ENCODE data around the gene WNK3. TPM values are rescaled to one million over a fixed set of nuclear protein-coding genes. Genes with fewer than 3 reads are reported as not detected.
"Not testable (repeated sequence)": the region's sequence is repeated elsewhere in the genome, so short reads cannot be mapped to it uniquely, and the experiment has no call there.

Gene WNK3
- total RNA-seq = not detected

DNA sequence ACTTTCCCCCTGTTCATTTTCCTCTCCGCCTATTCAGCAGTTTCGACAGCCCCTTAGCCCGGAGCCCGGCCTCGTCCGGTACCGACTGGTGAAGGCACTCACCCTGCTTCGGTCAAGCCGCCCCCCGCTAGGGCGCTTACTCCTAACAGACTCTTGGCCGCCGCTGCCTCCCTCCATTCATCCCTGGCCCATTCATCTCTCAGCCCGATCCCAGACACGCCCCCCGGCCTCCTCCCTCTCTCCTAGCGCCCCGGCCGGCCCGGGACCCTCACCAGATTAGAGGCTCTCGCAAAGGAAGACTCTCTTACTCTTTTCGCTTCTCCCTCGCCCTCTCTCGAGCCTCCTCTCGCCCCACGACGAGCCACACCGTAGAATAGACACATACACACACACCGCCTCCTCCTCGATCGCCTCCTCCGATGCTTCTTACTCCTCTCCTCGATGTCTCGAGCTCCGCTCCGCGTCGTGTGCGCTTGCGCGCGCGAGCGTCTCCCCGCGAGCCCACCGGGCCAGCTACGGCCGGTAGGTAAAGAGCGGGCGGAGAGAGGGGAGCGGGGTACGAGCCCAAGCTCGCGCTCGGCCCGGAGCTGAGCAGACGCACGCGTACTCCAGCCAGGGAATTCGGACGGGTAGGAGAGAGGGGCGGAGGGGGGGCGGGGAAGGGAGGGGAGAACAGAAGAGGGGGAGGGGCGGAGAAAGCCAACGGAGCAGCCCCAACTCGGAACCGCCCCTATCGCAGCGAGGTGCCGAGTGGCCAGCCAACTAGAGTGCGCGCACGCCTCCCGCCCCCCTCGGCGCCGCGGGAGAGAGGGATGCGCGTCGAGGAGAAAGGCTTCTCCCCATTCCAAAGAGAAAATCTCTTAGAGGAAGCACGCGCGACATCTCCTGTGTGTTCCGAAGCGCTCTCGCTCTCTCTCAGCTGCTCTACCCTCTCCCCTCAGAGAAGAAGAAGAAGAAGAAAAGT lies at the start of gene WNK3:
Gene WNK3 (minus strand): TSS at position 633 of the 964 bp plus-strand sequence.
- DNase-seq = peak; percentile 2

DNA sequence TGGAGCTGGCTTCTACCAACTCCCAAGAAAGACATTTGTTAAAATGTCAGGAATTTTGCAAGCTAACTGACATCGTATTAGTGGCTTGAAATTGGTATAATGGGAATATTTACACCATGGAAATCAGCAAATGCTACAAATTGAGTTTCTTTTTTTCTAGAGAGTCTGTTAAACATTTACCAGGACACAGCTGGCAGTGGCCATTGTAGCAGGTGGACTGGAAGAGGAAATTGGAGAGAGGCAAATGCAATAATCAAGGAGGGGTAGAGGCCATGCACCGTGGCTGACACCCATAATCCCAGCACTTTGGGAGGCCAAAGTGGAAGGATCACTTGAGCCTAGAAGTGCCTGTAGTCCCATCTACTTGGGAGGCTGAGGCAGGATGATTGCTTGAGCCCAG lies 49.4 kb upstream of the WNK3 start:
- no peak for DNase-seq

DNA sequence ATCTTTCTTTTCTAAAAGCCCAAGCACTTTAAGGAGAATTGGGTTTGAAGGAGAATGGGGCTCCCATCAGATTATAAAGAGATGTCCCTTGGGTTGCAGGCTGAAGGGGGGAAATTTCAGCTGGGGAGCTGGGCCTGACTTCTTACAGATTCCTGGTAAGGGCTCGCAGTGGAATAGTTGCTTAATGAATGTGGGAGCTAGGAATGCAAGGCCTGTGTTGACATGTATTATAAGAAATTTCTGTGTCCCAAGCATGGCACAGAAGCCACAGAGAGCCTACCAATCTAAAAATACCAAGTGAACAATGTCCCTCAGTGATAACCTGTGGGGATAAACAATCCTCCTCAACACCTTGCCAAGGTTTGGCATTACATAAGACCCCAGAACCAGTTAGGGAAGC lies 39.3 kb upstream of the WNK3 start:
- no peak for DNase-seq

DNA sequence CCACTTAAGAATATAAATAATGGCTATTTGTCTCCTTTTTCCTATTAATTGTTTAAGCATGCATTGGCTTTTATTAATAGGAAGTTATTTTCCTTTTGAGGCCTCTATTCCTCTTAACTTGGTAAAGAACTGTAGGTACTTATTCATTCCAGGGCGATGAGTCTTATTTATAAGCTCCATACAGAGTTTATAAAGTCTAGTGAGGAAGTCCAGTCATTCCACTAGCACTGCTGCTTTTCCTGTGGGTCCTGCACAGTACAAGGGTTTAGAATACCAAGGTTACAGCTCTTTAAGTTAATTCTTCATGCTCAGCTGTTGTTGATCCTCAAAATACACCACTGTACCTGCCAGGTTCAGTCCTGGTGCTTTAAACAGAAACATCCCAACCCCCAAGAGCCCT lies 28.5 kb upstream of the WNK3 start:
- no peak for DNase-seq

DNA sequence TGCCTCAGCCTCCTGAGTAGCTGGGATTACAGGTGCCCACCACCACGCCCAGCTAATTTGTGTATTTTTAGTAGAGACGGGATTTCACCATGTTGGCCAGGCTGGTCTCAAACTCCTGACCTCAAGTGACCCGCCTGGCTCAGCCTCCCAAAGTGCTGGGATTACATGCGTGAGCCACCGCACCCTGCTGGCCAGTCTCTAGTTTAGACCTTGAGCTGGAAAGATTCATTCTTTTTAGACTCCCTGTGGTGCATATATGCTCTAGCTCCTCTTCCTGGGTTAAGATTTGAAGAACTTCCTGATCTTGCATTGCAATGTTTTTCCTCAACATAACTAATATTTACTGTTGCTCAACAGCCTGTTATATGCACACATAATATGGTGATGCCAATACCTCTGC lies 26.8 kb upstream of the WNK3 start:
- not testable (repeated sequence) for DNase-seq

DNA sequence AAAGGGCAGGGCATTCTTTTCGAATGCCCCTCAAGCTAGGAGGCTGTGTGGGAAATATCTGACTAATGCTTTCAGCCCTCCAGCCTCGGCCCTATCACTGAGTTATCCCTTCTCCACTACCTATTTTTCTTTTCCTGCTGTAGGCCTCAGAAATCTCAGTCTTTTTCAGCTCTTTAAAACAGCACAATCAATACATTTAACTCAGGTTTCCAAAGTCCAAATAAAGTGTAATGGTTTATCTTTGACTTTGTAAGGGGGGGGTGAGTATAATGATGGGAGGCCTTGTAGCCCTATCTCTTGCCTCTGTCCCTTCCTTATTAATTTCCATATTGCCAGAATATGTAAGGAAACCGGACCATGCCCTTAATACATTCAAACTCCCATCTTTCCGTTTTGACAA lies 1.6 kb upstream of the WNK3 start:
- DNase-seq = no peak

DNA sequence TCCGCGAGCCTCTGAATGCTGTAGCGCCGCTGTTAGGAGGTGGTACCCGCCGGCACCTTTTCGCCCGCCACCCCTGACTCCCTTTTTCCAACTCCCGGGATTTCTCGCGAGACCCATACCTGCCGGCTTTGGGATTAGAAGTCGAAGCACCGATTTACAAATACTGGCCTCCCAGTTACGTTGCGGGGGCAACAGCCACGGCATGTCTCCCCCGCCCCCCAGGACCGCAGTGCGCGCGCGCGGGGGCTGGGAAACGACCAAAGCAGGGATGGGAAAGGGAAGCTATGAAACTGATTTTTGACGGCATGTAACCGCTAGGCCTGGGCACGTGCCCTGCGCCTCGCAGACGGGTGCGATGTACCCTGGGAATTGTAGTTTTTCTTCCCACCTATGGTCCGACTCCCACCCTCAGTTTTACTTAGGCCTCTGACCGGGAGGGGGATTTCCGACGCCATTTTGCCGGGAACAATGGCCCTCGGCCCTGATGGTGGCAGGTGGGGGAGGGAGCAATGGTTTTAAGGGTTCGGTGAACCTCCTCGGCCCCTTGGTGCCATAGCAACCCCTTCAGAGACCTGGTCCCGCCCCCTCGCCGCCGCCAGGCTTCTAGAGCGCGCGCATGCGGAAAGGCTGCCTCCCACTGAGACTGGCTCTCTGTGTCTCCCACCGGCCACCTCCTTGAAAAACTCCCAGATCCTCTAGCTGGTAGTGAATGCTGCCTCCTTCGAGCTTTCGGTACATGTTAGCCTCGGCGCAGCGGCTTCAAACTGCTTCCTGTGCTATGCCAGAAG lies 772 bp upstream of the WNK3 start:
- no peak for DNase-seq

DNA sequence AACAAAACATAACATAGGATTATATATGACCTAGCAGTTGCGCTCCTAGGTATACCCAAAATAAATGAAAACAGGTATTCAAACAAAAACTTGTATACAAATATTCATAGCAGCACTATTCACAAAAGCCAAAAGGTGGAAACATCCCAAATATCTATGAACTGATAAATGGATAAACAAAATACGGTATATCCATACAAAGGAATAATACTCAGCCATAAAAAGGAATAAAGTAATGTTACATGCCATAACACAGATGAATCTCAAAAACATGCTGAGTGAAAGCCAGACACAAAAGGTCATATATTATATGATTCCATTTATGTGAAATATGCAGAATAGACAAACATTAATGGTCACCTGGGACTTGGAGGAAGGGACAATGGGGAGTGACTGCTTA lies 5.2 kb downstream of the WNK3 start:
- DNase-seq = no peak

DNA sequence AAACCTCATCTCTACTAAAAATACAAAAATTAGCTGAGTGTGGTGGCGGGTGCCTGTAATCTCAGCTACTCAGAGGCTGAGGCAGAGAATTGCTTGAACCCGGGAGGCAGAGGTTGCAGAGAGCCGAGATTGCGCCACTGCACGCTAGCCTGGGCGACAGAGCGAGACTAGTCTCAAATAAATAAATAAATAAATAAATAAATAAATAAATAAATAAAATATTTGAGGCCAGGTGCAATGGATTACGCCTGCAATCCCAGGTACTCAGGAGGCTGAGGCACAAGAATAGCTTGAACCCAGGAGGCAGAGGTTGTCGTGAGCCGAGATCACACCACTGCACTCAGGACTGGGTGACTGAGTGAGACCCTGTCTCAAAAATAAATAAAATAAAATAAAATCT lies 20.5 kb downstream of the WNK3 start:
- DNase-seq = not testable (repeated sequence)

DNA sequence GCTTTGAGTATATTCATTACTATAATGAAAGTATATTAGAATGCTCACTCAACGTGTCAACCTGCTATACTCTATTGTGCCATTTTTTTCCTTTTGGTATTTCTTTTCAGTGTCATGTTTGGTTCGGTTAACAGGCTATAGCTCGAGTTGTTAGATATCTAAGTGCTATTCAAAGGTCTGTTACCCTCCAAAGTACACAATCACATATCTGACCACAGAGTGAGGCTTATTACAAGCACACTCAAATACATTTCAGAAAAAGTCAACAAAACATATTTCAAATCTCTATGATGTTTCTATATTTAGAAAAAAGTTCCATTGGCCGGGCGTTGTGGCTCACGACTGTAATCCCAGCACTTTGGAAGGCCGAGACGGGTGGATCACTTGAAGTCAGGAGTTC lies 32.8 kb downstream of the WNK3 start:
- no peak for DNase-seq

DNA sequence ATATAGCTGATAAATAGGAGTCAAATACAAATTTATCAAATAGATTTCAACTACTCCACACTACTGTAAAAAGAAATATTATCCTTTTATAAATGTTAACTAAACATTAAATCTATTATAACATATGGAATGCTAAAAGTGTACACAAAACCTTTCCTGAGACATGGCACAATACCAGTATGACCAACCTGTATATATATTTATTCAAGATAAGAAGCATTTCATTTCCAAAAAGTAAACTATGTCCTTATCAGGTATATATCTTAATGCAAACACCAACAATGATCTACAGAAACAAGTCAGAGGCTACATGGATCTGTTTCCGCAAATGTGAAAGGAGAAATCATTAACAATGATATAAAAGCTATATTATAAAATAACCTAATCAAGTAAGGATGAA lies 37.8 kb downstream of the WNK3 start:
- DNase-seq = no peak

DNA sequence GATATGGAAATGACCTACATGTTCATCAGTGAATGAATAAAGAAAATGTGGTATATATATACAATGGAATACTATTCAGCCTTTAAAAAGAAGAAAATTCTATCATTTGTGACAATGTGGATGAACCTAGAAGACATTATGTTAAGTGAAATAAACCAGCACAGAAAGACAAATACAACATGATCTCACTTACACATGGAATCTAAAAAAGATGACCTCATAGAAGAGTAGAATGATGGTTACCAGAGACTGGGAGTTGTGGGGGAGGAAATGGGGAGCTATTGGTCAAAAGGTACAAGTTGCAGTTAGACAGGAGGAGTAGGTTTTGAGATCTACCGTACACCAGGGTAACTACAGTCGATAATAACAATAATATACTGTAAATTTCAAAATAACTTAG lies 51.5 kb downstream of the WNK3 start:
- DNase-seq = no peak

DNA sequence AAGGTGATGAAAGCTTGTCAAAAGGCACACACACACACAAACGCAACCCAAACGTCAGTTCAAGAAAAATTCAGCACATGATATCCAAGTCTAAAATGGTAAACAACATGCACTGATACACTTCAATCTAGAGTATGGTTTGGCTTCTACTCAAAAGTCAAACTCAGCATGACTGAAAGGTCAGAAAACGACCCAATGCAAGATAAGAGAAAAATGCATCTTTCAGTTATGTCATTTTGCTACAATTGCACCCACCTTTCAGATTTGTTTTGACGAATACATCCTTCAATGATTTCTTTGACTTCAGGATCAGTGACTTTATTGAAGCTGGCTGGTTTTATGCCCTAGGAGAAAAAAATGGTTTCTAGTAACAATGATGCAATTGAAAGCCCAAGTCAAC lies 56.3 kb downstream of the WNK3 start:
- DNase-seq = no peak

DNA sequence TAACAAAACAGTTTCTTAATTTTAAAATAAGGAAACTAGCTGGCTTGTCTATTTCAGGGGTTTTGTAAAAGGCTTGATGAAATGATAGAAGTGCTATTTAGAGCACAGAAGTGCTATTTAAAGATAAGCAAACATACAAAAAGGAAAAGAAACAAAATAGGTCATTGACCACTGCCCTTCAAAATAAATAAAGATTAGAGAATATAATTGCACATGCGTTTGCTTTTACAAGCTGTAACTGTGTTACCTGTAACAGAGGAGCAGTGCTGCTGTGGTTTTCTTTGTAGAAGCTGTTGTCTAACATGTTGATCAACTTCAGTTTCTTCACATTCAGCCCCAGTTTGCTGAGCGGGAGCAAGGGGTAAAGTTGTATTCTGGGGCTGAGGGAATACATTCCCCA lies 63.5 kb downstream of the WNK3 start:
- DNase-seq = no peak

DNA sequence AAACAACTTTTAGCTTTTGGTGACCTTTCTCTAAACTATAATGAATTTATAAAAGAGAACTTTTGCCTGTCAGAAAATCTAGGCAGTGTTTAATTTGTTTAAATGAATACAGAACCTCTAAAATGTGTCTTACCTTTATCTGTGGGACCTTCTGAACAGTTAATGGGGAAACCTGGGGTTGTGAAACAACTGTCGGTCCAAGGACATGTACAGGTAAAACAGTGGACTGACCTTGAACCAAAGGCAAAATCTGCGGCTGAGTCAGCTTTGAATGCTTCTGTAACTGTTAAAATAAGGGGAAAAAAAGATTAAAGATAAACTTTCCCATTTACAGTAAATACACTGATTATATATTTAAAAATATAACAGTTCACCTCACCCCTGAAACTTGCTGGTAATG lies 65.1 kb downstream of the WNK3 start:
- DNase-seq = no peak

DNA sequence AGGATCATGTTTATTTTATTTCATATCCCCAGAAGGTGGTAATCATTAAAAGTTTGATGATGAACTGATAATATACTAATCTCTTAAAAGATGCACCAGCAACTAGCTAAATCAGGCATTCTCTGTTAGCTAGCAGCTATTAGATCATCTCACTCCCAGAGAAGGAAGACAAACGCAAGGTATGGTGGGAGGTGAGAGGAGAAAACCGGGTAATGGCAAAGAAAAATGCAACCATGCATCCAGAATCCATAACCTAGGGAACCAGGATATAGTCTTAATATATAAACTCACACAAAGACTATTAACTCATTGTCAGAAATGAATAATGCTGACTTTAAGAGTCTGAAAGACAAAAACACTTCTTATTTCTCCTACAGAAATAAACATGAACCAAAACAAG lies 66.1 kb downstream of the WNK3 start:
- no peak for DNase-seq

DNA sequence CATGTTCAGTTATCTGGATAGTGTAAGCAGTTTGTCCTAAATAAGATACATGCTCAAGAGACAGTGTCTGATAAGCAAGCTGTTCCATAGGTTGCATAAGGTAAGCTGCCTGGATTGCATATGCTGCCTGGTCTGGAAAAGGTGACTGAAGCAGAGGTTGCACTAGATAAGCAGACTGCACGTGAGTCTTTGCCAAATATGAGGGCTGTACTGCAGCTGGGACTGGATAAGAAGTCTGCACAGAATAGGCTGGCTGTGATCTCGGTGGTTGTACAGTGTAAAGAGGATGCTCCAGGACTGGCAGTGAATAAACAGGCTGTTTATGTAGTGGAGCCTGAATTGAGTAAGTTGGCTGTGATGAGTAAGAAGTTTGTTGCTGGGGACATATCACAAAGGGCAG lies 68.9 kb downstream of the WNK3 start:
- DNase-seq = no peak

DNA sequence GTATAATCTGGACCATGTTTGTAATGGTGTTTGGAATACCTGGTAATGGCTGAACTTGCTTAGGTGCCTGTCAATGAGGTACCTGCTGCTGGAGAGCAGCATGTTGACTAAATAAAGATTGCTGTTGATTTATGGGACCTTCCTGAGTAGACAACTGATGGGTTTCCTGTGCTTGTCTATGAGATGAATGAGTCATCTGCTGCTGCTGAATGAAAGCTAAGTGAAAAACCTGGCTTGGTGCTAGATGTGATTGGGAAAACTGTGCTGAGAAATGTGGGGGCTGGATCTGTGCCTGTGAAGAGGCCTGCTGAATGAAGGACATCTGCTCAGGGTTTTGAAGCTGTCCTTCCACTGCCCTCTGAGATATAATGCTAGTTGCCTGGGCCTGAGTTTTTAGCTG lies 69.6 kb downstream of the WNK3 start:
- no peak for DNase-seq

DNA sequence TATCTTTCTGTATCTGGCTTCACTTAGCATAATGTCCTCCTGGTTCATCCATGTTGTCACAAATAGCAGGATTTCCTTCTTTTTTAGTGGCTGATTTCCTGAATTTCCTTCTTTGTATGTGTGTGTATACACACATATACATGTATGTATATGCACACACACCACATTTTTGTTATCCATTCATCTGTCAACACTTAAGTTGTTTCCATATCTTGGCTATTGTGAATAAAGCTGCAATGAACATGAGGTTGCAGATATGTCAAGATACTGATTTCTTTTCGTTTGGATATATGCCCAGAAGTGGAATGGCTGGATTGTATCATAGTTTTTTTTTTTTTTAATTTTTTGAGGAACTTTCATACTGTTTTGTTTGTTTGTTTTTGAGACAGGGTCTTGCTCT lies 76.2 kb downstream of the WNK3 start:
- no peak for DNase-seq

DNA sequence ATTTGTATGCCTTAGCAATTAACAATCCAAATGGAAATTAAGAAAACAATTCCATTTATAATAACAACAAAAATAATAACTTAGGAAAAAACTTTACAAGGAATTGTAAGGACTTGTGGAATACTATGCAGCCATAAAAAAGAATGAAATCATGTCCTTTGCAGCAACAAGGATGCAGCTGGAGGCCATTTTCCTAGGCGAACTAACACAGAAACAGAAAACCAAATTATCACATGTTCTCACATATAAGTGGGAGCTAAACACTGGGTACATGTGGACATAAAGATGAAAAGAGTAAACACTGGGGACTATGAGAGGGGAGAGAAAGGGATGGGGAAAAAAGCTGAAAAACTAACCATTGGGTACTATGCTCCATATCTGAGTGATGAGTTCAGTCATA lies 77.4 kb downstream of the WNK3 start:
- no peak for DNase-seq

DNA sequence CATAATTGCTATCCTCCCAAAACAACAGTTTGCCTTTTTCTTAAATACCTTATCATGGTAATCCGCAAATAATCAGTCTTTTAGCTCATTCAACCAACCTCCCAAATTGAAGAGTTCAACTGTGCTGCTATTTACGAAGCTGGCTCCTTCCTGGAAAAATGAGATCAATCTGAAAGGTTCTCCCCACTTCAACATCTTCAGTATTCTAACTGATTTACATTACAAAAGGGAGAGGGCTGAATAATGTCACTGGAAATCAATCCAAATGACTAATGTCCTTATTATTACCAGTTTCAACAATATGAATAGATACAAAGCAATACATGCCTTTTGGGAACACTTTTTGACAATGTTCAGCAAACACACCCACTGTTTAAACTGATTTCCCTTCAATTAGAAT lies 86.2 kb downstream of the WNK3 start:
- DNase-seq = no peak

DNA sequence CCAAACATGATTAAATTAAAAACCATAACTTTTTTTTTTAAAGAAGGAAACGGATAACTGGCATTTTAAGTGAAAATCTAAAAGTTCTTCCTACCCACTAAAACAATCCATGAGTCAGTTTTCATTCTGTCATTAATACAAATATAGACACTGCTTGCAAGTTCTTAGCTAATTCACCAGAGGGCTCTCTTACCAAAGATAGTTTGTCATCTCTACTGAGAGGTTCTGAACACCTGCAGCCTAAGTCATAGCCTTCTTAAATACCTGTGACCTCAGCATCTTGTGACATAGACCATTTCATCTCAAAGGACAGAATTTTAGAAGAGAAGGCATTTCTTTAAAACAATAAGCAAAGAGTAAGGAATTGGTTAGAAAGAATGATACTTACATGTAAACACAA lies 109.5 kb downstream of the WNK3 start:
- DNase-seq = no peak

DNA sequence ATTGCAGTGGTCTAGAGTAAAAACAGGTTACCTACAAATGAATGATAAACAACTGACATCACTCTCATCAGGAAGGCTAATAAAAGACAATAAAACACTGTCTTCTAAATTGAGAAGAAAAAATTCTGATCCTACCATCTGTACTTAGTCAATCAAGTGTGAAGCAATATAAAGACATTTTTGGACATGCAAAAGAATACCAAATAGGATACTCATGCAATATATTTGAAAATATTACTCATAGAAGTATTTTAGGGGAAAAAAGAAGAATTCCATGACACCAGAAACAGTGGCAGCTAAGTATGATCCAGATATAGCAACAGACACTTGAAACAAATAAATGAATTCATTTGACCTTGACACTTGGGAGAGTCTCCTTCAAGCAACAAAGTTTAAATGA lies 111.0 kb downstream of the WNK3 start:
- no peak for DNase-seq

DNA sequence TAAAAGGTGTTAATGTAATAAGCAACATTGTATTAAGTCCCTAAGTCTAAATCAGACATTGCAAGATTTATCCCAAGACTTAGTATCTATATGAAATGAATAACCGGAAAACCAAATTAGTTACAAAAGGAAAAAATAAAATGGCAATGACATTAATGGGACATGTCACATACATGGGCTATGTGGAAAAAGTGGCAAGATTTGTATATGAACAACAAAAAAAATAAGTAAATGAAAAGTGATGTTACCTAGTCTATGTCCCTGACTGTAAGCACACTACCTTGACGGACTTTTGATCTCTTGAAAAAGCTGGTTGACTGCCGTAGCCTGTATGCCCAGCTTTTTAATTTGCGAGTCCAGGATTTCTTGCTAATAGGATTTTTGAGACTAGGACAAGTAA lies 119.3 kb downstream of the WNK3 start:
- DNase-seq = no peak
